ENCODE data around the gene FAM43A. TPM values are rescaled to one million over a fixed set of nuclear protein-coding genes. Genes with fewer than 3 reads are reported as not detected.

Gene FAM43A
- total RNA-seq, 1 donor from 2014 or later: 0.29 TPM

DNA sequence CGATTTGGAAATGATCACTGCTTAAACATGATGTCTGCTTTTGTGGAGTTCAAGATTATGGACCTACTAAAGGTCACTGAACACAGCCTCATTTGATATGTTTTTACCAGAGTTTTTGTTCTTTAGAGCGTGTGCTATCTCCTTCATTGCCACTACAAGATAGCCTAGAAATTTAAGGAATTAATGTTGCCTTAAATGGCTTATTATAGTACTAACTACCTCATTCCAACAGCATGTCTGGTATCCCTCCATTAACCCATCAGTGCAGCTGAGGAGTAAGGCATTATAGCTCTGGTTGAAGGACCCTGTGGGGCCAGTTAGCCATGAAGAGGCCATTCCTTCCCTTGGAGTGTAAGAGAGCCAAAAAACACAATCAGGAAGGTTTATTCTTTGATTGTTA, 2.3 kb upstream of the FAM43A start:
- DNase-seq (ENCODE audit: low read depth): no peak
- H3K4me3 ChIP-seq (ENCODE audit: low read depth, low read length): no peak overlapping the region
- TF ChIP-seq, protein P1, sequence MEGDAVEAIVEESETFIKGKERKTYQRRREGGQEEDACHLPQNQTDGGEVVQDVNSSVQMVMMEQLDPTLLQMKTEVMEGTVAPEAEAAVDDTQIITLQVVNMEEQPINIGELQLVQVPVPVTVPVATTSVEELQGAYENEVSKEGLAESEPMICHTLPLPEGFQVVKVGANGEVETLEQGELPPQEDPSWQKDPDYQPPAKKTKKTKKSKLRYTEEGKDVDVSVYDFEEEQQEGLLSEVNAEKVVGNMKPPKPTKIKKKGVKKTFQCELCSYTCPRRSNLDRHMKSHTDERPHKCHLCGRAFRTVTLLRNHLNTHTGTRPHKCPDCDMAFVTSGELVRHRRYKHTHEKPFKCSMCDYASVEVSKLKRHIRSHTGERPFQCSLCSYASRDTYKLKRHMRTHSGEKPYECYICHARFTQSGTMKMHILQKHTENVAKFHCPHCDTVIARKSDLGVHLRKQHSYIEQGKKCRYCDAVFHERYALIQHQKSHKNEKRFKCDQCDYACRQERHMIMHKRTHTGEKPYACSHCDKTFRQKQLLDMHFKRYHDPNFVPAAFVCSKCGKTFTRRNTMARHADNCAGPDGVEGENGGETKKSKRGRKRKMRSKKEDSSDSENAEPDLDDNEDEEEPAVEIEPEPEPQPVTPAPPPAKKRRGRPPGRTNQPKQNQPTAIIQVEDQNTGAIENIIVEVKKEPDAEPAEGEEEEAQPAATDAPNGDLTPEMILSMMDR (conservative IDR thresholded peaks at IDR 0.05; ENCODE audit: low read depth, low read length): no peak

DNA sequence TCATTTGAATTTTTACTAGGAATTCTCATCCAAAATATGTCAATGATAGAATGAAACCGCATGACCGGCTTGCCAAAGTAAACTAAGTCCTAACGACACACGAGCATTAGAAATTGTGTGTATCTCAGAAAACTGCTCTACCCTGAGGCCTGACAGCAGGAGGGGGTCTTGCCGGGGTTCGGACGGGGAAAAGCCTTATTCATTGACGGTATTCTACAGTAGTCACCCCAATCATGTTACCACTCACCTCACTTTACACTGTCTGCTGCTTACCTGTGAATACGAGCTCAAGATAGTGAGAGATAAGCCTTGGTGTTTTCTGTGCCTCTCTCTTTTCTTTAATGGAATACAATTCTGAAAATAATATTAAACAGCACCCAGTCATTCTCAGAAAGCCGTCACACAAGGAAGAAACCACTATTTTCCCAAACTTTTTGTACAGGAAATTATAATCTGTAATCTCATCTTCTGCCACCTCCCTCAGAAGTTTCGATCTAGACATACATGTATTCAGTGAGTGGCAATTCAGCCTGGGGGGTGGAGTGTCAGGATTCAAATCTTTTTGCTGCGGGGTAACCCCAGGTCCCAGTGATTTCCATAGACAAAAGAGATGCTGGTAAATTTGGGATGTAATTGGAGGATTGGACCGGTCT, 492 bp upstream of the FAM43A start:
- DNase-seq (ENCODE audit: low read depth): no peak
- TF ChIP-seq, protein P1 (conservative IDR thresholded peaks at IDR 0.05; ENCODE audit: low read depth, low read length): no peak
- H3K4me3 ChIP-seq (ENCODE audit: low read depth, low read length): peak overlapping the region; percentile 47

DNA sequence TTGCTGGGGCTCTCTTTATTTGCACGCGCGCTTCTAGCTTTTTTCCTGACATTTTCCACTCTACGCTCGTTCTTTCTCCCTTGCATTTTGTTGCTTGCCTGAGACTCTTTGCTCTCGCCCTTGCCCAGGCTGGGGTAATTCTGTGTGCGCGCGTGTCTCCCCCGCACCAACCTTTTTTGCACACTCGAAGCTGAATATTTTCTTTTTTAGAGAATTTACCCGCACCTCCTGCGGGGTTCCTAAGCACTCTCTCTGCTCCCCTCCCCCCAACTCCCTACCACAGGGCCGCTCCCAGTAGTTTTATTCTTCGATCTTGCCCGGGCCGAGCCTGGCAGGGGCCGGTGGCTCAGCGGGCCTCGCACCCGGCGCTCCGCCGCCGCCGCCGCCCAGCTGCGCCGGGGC, 732 bp downstream of the FAM43A start:
- TF ChIP-seq, protein P1 (conservative IDR thresholded peaks at IDR 0.05; ENCODE audit: low read depth, low read length): no peak
- no peak for DNase-seq (ENCODE audit: low read depth)
- H3K4me3 ChIP-seq (ENCODE audit: low read depth, low read length): peak overlapping the region; percentile 47

DNA sequence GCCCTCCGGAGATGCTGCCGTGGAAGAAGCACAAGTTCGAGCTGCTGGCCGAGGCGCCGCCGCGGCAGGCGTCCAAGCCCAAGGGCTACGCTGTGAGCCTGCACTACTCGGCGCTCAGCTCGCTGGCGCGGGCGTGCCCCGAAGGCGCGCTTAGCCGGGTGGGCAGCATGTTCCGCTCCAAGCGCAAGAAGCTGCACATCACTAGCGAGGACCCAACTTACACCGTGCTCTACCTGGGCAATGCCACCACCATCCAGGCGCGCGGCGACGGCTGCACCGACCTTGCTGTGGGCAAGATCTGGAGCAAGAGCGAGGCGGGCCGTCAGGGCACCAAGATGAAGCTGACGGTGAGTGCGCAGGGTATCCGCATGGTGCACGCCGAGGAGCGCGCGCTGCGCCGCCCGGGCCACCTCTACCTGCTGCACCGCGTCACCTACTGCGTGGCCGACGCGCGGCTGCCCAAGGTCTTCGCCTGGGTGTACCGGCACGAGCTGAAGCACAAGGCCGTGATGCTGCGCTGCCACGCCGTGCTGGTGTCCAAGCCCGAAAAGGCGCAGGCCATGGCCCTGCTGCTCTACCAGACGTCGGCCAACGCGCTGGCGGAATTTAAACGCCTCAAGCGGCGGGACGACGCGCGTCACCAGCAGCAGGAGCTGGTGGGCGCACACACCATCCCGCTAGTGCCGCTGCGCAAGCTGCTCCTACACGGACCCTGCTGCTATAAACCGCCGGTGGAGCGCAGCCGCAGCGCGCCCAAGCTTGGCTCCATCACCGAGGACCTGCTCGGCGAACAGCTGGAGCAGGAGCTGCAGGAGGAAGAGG, 1.3 kb downstream of the FAM43A start:
- peak overlapping the region; percentile 24 for H3K4me3 ChIP-seq (ENCODE audit: low read depth, low read length)
- no peak for DNase-seq (ENCODE audit: low read depth)
- TF ChIP-seq, protein P1 (conservative IDR thresholded peaks at IDR 0.05; ENCODE audit: low read depth, low read length): no peak

DNA sequence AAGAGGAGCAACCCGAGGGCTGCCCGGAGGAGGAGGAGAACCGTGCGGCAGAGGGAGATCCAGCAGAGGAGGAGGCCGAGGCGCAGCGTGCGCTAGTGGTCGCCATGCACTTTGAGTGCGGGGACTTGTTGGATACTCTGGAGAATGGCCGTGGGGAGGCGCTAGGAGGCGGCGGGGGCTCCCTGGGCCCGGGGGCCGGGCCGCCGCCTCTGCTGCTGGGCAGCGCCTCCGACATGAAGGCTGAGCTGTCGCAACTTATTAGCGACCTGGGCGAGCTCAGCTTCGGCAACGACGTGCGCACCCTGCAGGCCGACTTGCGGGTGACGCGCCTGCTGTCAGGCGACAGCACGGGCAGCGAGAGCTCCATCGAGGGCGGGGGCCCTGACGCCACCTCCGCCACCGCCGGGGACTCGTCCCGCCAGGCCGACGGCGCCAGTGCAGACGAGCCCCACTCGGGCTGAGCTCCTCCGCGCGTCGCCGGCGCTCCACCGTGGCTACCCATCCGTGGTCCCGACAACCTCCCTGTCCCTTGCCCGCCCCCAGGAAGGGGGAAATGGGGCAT, 2.0 kb downstream of the FAM43A start:
- H3K4me3 ChIP-seq (ENCODE audit: low read depth, low read length): peak overlapping the region; percentile 24
- TF ChIP-seq, protein P1 (conservative IDR thresholded peaks at IDR 0.05; ENCODE audit: low read depth, low read length): no peak
- DNase-seq (ENCODE audit: low read depth): no peak

DNA sequence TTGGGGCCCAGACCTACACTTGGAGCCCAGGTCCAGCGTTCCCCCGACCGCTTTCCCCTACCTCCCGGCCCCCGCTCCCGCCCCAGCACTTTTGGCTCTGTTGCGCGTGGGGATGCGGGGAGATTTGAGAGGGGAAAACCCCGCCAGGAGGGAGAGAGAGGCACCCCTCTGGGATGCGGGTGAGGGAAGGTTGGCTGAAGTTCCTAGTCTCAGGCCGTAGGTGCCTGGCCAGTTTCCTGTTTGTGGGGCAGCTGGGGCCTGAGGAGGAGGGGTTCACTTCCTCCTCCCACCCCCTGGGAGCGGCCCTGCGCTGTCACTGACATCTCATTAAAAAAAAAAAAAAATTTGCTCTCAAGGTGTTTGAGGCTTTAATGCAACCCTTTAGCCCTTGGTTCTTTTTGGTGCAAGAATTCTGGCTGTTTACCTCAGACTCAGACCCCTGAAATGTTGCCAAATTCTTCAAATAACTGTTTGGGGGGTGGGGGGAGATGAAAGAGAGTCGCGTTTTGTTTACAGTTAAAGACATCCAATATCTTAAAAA, 2.6 kb downstream of the FAM43A start:
- TF ChIP-seq, protein P1 (conservative IDR thresholded peaks at IDR 0.05; ENCODE audit: low read depth, low read length): no peak
- no peak for DNase-seq (ENCODE audit: low read depth)
- no peak overlapping the region for H3K4me3 ChIP-seq (ENCODE audit: low read depth, low read length)
